Lower leg skin (tissue), 3 donors: ENCODE results near the gene RPL6.

Experiments used
- CTCF ChIP-seq, 3 donors: fragments of 450-650 bp; IDR thresholded peaks; one replicate each; pipeline ENCODE4 v1.5.1; 2016; ENCODE audit warnings: antibody characterized with exemption in 3 of 3, mild to moderate bottlenecking in 3 of 3, moderate library complexity in 2 of 3
- POLR2A ChIP-seq, 2 donors: fragments of 450-650 bp; IDR thresholded peaks; one replicate each; pipeline ENCODE4 v1.6.1; 2016 to 2017; ENCODE audit warnings: antibody characterized with exemption in 2 of 2, mild to moderate bottlenecking in 1 of 2, moderate library complexity in 1 of 2

- no peak for TF ChIP-seq CTCF (IDR thresholded peaks at IDR 0.05)
- TF ChIP-seq POLR2A (IDR thresholded peaks at IDR 0.05): no peak
Measured at GRCh38 chr12:112362310-112362709, 47.1 kb downstream of the RPL6 start.
